ENCODE measurements around the gene POTEF. TPM values are rescaled to one million over a fixed set of nuclear protein-coding genes. Genes with fewer than 3 reads are reported as not detected.

Gene POTEF
- total and polyA plus RNA-seq, 2 donors (not counting 3 experiments of a cell fraction or from before 2014, with no cell fraction given), result 0.04 TPM; not detected in 1

- no peaks in the 10 kb centered on the region for H3K27me3 ChIP-seq (ENCODE audit: control insufficient read depth in 2 of 2, insufficient read depth in 2 of 2, low read length in 2 of 2)
- H3K9me1 ChIP-seq (replicated peaks; ENCODE audit: control insufficient read depth, extremely low read depth, insufficient read depth, low read length), result no peaks in the 10 kb centered on the region
- no peak overlapping the region for H3K9ac ChIP-seq (replicated peaks; ENCODE audit: extremely low read depth, insufficient read depth, low read length)
- intact Hi-C loops (cut with micrococcal nuclease) (loop anchor here (1.0 kb wide), 1 partner anchor 176 kb away; no protein-coding TSS in a partner anchor), dilution Hi-C loops (cut with MboI; ENCODE audit: extremely low pct_ligation_motif_present, low sequenced_read_pairs) (no loop called here)
- ChIA-PET POLR2A (no interaction called here), CTCF (interaction anchor here (1.1 to 1.4 kb wide), 3 partner anchors 176 to 180 kb away, joined by 3 to 17 read pairs (median 4); no protein-coding TSS in a partner anchor)
- no peaks in the 10 kb centered on the region for H4K20me1 ChIP-seq (replicated peaks; ENCODE audit: control insufficient read depth, extremely low read depth, insufficient read depth, low read length)
- TF ChIP-seq MAX (IDR thresholded peaks at IDR 0.05; ENCODE audit: insufficient read depth, insufficient read length) (no peak), GATA2 (IDR thresholded peaks at IDR 0.05; ENCODE audit: insufficient read depth, insufficient read length, low read depth, low read length) (no peak), EZH2 (IDR thresholded peaks at IDR 0.05; ENCODE audit: borderline replicate concordance, low read depth, low read length, severe bottlenecking) (no peak), CTCF (IDR thresholded peaks at IDR 0.05; ENCODE audit: extremely low read depth in 1 of 2, insufficient read depth in 1 of 2, low read depth in 1 of 2, low read length in 2 of 2) (no peak), JUN (IDR thresholded peaks at IDR 0.05; ENCODE audit: borderline replicate concordance, insufficient read depth, insufficient read length, low read depth) (no peak), POLR2AphosphoS5 (IDR thresholded peaks at IDR 0.05; ENCODE audit: insufficient read depth, low read depth, low read length) (no peak), FOS (IDR thresholded peaks at IDR 0.05; ENCODE audit: borderline replicate concordance, insufficient read depth, low read length) (no peak), MYC (IDR thresholded peaks at IDR 0.05; ENCODE audit: low read depth, low read length) (no peak), POLR2A (IDR thresholded peaks at IDR 0.05; ENCODE audit: low read depth, low read length) (no peak)
- no peaks in the 10 kb centered on the region for H3K79me2 ChIP-seq (ENCODE audit: control insufficient read depth, insufficient read depth, low read length)
- H3K4me1 ChIP-seq (ENCODE audit: control insufficient read depth, extremely low read depth, insufficient read depth, low read length), result no peaks in the 10 kb centered on the region
- no peak overlapping the region for H3K4me3 ChIP-seq (replicated peaks in 1 of 3; ENCODE audit: insufficient read depth in 1 of 3, low read depth in 1 of 3, low read length in 3 of 3)
- no peak overlapping the region for H3K4me2 ChIP-seq (ENCODE audit: insufficient read depth, low read length)
- H3K36me3 ChIP-seq (ENCODE audit: control insufficient read depth in 2 of 2, extremely low read depth in 1 of 2, insufficient read depth in 2 of 2, low read length in 2 of 2), result peaks cover 0 to 22% of the 10 kb centered on the region in 2 experiments
- no peak overlapping the region for H3K27ac ChIP-seq (ENCODE audit: insufficient read depth, low read depth, low read length)
- H3K9me3 ChIP-seq (replicated peaks; ENCODE audit: control insufficient read depth, insufficient read depth, low read length), result no peaks in the 10 kb centered on the region
- no peak for DNase-seq (ENCODE audit: low read depth, low spot score)
- no peak overlapping the region for H2AFZ ChIP-seq (ENCODE audit: low read depth, low read length)
- no peak for FAIRE-seq
- no TSS peak for BruUV-seq (replicated peaks)
Observed at GRCh38 chr2:130156624-130157004, 27.6 kb upstream of the POTEF start.
